Tibial artery (tissue), 4 donors: ENCODE data around the gene TPSAB1.

Experiments used
- DNase-seq, 2 donors: peaks; one replicate each; pipeline ENCODE4 v3.0.0-alpha.2; 2019
- H3K27ac ChIP-seq, 2 donors: fragments of 200-600 bp; sonication (generic) in 1 of 2; 1 replicate in 1 of 2; 2 replicates in 1 of 2; pipeline ENCODE4 v1.5.1; 2018 to 2019; ENCODE audit warnings: mild to moderate bottlenecking in 1 of 2
- H3K27me3 ChIP-seq, 2 donors: fragments of 200-600 bp; sonication (generic) in 1 of 2; one replicate each; pipeline versions ENCODE4 v1.5.1 to v1.6.0; 2016 to 2019
- H3K36me3 ChIP-seq, 3 donors: fragments of 200-600 bp; sonication (generic) in 2 of 3; one replicate each; pipeline ENCODE4 v1.5.1; 2016 to 2019; ENCODE audit warnings: mild to moderate bottlenecking in 2 of 3
- H3K4me1 ChIP-seq, 4 donors: fragments of 200-600 bp; sonication (generic) in 2 of 4; 1 replicate in 3 of 4; 2 replicates in 1 of 4; pipeline ENCODE4 v1.5.1; 2016 to 2019
- H3K4me3 ChIP-seq, 2 donors: fragments of 200-600 bp; sonication (generic) in 1 of 2; 1 replicate in 1 of 2; 2 replicates in 1 of 2; pipeline ENCODE4 v1.5.1; 2018 to 2019; ENCODE audit warnings: mild to moderate bottlenecking in 2 of 2
- H3K9me3 ChIP-seq, 3 donors: fragments of 200-600 bp; sonication (generic) in 1 of 3; one replicate each; pipeline ENCODE4 v1.5.1; 2016 to 2019
- intact Hi-C: fragments of 100-400 bp; cut with DNase I; formaldehyde crosslinking; loops from one replicate; pipeline ENCODE4 v1.15.0; 2023; ENCODE audit warnings: low total_unique reads
- TF ChIP-seq, protein P1 (sequence below), 2 experiments: fragments of 200-600 bp in 1 of 2; fragments of 450-650 bp in 1 of 2; IDR thresholded peaks; one replicate each; pipeline ENCODE4 v1.5.1; 2017 to 2019; ENCODE audit warnings: antibody characterized with exemption in 2 of 2, mild to moderate bottlenecking in 1 of 2, moderate library complexity in 1 of 2

Gene TPSAB1

DNA sequence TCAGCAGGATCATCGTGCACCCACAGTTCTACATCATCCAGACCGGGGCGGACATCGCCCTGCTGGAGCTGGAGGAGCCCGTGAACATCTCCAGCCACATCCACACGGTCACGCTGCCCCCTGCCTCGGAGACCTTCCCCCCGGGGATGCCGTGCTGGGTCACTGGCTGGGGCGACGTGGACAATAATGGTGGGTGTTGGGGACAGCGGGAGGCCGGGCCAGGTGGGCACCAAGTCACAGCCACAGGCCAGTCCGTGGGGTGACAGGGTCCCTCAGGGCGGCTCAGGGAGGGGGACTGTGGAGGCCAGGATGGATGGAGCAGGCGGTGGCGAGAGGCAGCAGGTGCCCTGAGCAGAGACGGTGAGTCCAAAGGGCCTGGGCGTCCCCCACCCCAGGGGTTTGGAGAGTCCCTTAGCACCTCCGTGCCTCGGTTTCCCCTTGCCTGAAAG lies 16.4 kb downstream of the TPSAB1 start:
- DNase-seq = no peak
- TF ChIP-seq, protein P1, sequence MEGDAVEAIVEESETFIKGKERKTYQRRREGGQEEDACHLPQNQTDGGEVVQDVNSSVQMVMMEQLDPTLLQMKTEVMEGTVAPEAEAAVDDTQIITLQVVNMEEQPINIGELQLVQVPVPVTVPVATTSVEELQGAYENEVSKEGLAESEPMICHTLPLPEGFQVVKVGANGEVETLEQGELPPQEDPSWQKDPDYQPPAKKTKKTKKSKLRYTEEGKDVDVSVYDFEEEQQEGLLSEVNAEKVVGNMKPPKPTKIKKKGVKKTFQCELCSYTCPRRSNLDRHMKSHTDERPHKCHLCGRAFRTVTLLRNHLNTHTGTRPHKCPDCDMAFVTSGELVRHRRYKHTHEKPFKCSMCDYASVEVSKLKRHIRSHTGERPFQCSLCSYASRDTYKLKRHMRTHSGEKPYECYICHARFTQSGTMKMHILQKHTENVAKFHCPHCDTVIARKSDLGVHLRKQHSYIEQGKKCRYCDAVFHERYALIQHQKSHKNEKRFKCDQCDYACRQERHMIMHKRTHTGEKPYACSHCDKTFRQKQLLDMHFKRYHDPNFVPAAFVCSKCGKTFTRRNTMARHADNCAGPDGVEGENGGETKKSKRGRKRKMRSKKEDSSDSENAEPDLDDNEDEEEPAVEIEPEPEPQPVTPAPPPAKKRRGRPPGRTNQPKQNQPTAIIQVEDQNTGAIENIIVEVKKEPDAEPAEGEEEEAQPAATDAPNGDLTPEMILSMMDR (IDR thresholded peaks at IDR 0.05) = no peak
- no peaks in the 10 kb centered on the region for H3K36me3 ChIP-seq
- H3K4me3 ChIP-seq = no peak overlapping the region
- peaks cover 0 to 66% of the 10 kb centered on the region in 2 donors for H3K27me3 ChIP-seq
- intact Hi-C loops = no loop called here
- H3K9me3 ChIP-seq = no peaks in the 10 kb centered on the region
- H3K27ac ChIP-seq = no peak overlapping the region
- peaks cover 0 to 16% (median 0%) of the 10 kb centered on the region in 4 donors for H3K4me1 ChIP-seq

DNA sequence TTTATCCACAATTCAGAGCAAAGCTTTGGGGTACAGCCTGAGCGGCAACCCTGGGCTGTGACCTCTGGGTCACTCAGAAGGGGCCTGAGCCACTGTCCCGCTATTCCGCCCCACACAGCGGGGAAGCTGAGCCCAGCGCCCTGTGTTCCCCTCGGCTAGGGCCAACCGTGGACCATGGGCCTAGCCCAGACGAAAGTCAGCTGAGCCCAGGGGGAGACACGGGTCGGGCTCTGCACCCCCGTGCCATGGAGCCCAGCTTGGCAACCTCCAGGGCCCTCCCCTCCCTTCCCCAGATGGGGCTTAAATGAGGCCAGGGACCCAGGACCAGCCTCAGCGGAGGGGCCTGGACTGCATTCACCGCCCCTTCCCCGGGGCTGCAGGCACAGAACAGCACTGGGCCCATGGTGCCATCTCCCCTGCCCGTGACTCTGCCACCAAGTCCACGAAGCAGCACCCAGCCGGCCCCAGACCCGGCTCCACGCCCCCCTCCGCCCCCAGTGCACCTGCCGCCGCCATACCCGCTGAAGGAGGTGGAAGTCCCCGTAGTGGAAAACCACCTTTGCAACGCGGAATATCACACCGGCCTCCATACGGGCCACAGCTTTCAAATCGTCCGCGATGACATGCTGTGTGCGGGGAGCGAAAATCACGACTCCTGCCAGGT lies 17.2 kb downstream of the TPSAB1 start:
- Histone ChIP-seq H3K27me3 (peaks cover 0 to 74% of the 10 kb centered on the region in 2 donors), H3K4me3 (no peak overlapping the region), H3K4me1 (peaks cover 0 to 16% (median 0%) of the 10 kb centered on the region in 4 donors), H3K36me3 (no peaks in the 10 kb centered on the region), H3K9me3 (no peaks in the 10 kb centered on the region), H3K27ac (no peak overlapping the region)
- DNase-seq = no peak
- TF ChIP-seq, protein P1 (IDR thresholded peaks at IDR 0.05) = no peak
- intact Hi-C loops = no loop called here

DNA sequence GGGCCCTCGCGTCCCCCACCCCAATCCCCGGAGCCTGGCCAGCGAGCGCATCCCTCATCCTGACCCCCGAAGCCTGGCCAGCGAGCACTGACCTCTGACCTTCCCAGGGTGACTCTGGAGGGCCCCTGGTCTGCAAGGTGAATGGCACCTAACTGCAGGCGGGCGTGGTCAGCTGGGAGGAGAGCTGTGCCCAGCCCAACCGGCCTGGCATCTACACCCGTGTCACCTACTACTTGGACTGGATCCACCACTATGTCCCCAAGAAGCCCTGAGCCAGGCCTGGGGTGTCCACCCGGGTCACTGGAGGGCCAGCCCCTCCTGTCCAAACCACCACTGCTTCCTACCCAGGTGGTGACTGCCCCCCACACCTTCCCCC lies 17.7 kb downstream of the TPSAB1 start:
- Histone ChIP-seq H3K36me3 (no peaks in the 10 kb centered on the region), H3K9me3 (no peaks in the 10 kb centered on the region), H3K27ac (no peak overlapping the region), H3K4me3 (no peak overlapping the region), H3K4me1 (peaks cover 0 to 16% (median 0%) of the 10 kb centered on the region in 4 donors), H3K27me3 (peaks cover 0 to 79% of the 10 kb centered on the region in 2 donors)
- TF ChIP-seq, protein P1 (IDR thresholded peaks at IDR 0.05) = no peak
- no peak for DNase-seq
- intact Hi-C loops = no loop called here

DNA sequence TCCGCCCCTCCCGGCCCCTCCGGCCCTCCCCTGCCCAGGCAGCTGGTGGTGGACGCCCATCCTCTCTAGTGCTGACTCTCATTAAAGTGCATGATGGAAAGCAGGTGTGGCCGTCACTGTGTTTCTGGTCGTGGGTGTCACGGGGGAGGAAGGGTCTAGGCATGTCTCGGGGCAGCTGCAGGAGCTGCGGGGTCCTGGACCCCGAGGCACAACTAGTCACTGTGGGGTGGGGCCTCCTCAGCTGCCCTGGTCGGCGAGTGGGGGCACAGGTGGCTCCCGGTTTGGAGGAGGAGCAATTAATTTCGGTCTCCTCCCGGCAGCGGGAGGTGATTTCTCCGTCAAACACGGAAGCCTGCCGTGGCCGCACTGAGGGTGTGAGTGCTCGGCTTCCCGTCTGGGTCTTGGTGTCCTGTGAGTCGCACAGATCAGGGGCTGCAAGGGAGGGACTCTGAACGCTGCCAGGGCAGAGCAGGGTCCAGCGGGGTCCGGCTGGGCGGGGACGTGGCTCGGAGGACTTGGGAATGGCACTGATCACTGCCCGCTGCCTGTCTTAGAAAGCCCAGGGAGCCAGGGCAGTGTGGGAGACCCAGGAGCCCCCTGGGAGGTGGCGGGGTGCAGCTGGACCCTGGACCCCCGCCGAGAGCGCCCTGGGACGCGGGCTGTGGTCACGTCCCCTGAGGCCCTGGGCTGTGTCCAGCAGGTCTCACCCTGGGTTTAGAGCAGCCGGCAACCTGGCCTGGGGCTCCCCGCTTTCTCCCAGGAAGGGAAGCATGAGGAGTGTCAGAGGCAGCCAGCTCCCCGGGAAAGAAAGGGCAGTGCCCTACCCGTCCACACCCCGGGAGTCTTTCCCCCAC lies 18.6 kb downstream of the TPSAB1 start:
- DNase-seq = no peak
- Histone ChIP-seq H3K9me3 (no peaks in the 10 kb centered on the region), H3K27ac (no peak overlapping the region), H3K4me1 (peaks cover 0 to 16% (median 0%) of the 10 kb centered on the region in 4 donors), H3K36me3 (no peaks in the 10 kb centered on the region), H3K27me3 (peaks cover 0 to 88% of the 10 kb centered on the region in 2 donors), H3K4me3 (no peak overlapping the region)
- intact Hi-C loops = no loop called here
- TF ChIP-seq, protein P1 (IDR thresholded peaks at IDR 0.05) = no peak

DNA sequence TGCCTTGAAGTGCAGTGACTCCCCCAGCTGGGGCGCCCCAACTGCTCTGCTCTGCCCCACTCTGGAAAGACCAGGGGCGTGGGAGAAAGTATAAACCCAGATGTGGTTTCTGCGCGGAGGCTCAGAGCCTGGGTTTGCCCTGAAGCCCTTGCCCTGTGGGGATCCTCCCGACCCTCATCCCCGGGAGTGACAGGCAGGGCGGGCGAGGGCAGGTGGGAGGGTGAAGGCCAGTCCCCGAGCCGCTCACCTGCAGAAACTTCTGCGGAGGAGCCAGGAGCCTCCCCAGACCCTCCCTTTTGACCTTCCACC lies 19.2 kb downstream of the TPSAB1 start:
- Histone ChIP-seq H3K36me3 (no peaks in the 10 kb centered on the region), H3K4me3 (no peak overlapping the region), H3K27ac (no peak overlapping the region), H3K27me3 (peaks cover 0 to 88% of the 10 kb centered on the region in 2 donors), H3K4me1 (peaks cover 0 to 16% (median 0%) of the 10 kb centered on the region in 4 donors), H3K9me3 (no peaks in the 10 kb centered on the region)
- TF ChIP-seq, protein P1 (IDR thresholded peaks at IDR 0.05) = no peak
- intact Hi-C loops = no loop called here
- no peak for DNase-seq
